ENCODE results near the gene CCDC68.

DNA sequence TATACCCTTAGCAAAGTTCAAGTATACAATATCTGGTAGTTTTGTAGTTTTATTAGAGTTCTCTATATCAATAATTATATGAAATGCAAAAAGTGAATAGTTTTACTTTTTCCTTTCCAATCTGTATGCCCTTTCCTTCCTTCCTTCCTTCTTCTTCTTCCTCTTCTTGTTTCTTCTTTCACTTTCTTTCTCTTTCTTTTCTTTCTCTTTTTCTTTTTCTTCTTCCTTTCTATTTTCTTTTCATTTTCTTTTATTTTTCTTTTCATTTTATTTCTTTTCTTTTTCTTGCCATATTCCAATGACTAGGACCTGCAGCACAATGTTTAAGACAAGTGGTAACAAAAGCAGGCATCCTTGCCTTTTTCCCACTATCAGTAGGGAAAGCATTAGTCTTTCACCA lies 59.8 kb downstream of the CCDC68 start:
- TF ChIP-seq, protein P1, sequence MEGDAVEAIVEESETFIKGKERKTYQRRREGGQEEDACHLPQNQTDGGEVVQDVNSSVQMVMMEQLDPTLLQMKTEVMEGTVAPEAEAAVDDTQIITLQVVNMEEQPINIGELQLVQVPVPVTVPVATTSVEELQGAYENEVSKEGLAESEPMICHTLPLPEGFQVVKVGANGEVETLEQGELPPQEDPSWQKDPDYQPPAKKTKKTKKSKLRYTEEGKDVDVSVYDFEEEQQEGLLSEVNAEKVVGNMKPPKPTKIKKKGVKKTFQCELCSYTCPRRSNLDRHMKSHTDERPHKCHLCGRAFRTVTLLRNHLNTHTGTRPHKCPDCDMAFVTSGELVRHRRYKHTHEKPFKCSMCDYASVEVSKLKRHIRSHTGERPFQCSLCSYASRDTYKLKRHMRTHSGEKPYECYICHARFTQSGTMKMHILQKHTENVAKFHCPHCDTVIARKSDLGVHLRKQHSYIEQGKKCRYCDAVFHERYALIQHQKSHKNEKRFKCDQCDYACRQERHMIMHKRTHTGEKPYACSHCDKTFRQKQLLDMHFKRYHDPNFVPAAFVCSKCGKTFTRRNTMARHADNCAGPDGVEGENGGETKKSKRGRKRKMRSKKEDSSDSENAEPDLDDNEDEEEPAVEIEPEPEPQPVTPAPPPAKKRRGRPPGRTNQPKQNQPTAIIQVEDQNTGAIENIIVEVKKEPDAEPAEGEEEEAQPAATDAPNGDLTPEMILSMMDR (conservative IDR thresholded peaks at IDR 0.05; ENCODE audit: low read depth, low read length) = no peak
- TF ChIP-seq EZH2phosphoT487 (IDR thresholded peaks at IDR 0.05; ENCODE audit: borderline replicate concordance, low read length) (no peak), EZH2 (IDR thresholded peaks at IDR 0.05; ENCODE audit: low read length, unreplicated experiment) (no peak)
